Neuronal stem cell (in vitro differentiated cells): ENCODE measurements around the gene KRT27.

Experiments
- DNase-seq: peaks from one replicate; pipeline ENCODE4 v3.0.0-alpha.2; 2013; ENCODE audit warnings: low spot score
- H2AFZ ChIP-seq: one replicate; pipeline ENCODE4 v1.6.1; 2013; ENCODE audit warnings: mild to moderate bottlenecking, low read length, inconsistent platforms
- H2AK5ac ChIP-seq: 2 replicates; pipeline ENCODE4 v1.6.1; 2013; ENCODE audit warnings: low read depth, mild to moderate bottlenecking, inconsistent platforms, low read length, moderate library complexity, mixed read lengths
- H2BK120ac ChIP-seq: 2 replicates; pipeline ENCODE4 v1.6.1; 2013; ENCODE audit warnings: low read depth, mild to moderate bottlenecking, inconsistent platforms, low read length, moderate library complexity, mixed read lengths
- H2BK12ac ChIP-seq: one replicate; pipeline ENCODE4 v1.6.1; 2013; ENCODE audit warnings: low read length, inconsistent platforms
- H2BK15ac ChIP-seq: 2 replicates; pipeline ENCODE4 v1.6.1; 2013; ENCODE audit warnings: mild to moderate bottlenecking, low read length, inconsistent platforms, mixed read lengths
- H2BK5ac ChIP-seq: one replicate; pipeline ENCODE4 v1.6.1; 2013; ENCODE audit warnings: inconsistent platforms, mild to moderate bottlenecking, low read length, moderate library complexity
- H3K14ac ChIP-seq: one replicate; pipeline ENCODE4 v1.6.1; 2013; ENCODE audit warnings: low read length, inconsistent platforms
- H3K18ac ChIP-seq: 2 replicates; pipeline ENCODE4 v1.6.1; 2013; ENCODE audit warnings: low read length, inconsistent platforms
- H3K23ac ChIP-seq: 2 replicates; pipeline ENCODE4 v1.6.1; 2013; ENCODE audit warnings: low read depth, mild to moderate bottlenecking, mixed read lengths, low read length, inconsistent platforms; ENCODE audit not compliant: poor library complexity
- H3K27ac ChIP-seq: replicated peaks from 3 replicates; pipeline ENCODE4 v1.5.1; 2013; ENCODE audit warnings: low read length, inconsistent platforms
- H3K27me3 ChIP-seq, 3 experiments: 2 replicates each; pipeline ENCODE4 v1.6.1; 2013; ENCODE audit warnings: low read length in 3 of 3, mild to moderate bottlenecking in 2 of 3, inconsistent platforms in 1 of 3, low read depth in 1 of 3, mixed read lengths in 1 of 3, moderate library complexity in 1 of 3; ENCODE audit not compliant: control insufficient read depth in 3 of 3, insufficient read depth in 3 of 3
- H3K36me3 ChIP-seq, 2 donors: replicated peaks in 1 of 2; 2 replicates each; pipeline ENCODE4 v1.6.1; 2013; ENCODE audit warnings: low read length in 2 of 2; ENCODE audit not compliant: control insufficient read depth in 2 of 2, insufficient read depth in 2 of 2
- H3K4ac ChIP-seq: 2 replicates; pipeline ENCODE4 v1.6.1; 2013; ENCODE audit warnings: inconsistent platforms, mild to moderate bottlenecking, low read length, moderate library complexity
- H3K4me1 ChIP-seq, 2 donors: 1 replicate in 1 of 2; 2 replicates in 1 of 2; pipeline ENCODE4 v1.6.1; 2013; ENCODE audit warnings: low read length in 2 of 2, low read depth in 1 of 2; ENCODE audit not compliant: control insufficient read depth in 2 of 2, insufficient read depth in 1 of 2
- H3K4me2 ChIP-seq: one replicate; pipeline ENCODE4 v1.6.1; 2013; ENCODE audit warnings: mild to moderate bottlenecking, low read length, inconsistent platforms; ENCODE audit not compliant: insufficient read depth, poor library complexity, severe bottlenecking
- H3K4me3 ChIP-seq, 2 donors: 2 replicates each; pipeline ENCODE4 v1.5.1; 2013; ENCODE audit warnings: low read length in 2 of 2, mild to moderate bottlenecking in 2 of 2, inconsistent platforms in 1 of 2, moderate library complexity in 1 of 2
- H3K79me1 ChIP-seq: one replicate; pipeline ENCODE4 v1.6.1; 2013; ENCODE audit warnings: low read depth, mild to moderate bottlenecking, inconsistent platforms, low read length, moderate library complexity
- H3K9ac ChIP-seq: one replicate; pipeline ENCODE4 v1.6.1; 2013; ENCODE audit warnings: mild to moderate bottlenecking, low read depth, low read length, inconsistent platforms; ENCODE audit not compliant: poor library complexity
- H3K9me3 ChIP-seq, 2 donors: replicated peaks in 1 of 2; 2 replicates each; pipeline versions ENCODE3 to v1.6.1; 2013; ENCODE audit warnings: low read length in 2 of 2, mild to moderate bottlenecking in 2 of 2, inconsistent platforms in 1 of 2, low read depth in 1 of 2, mixed read lengths in 1 of 2, moderate library complexity in 1 of 2; ENCODE audit not compliant: control insufficient read depth in 2 of 2, insufficient read depth in 1 of 2
- H4K8ac ChIP-seq: one replicate; pipeline ENCODE4 v1.6.1; 2013; ENCODE audit warnings: low read depth, mild to moderate bottlenecking, inconsistent platforms, low read length, moderate library complexity
- H4K91ac ChIP-seq: one replicate; pipeline ENCODE4 v1.6.1; 2013; ENCODE audit warnings: low read length, low read depth, mild to moderate bottlenecking, inconsistent platforms; ENCODE audit not compliant: poor library complexity
- WGBS, 2 donors: extraction: QIAGEN DNeasy Blood & Tissue Kit; methylation state at CpG; one replicate each; pipeline ENCODE4 v1.1.7; 2013; ENCODE audit warnings: missing lambda C conversion rate in 2 of 2, mixed read lengths in 1 of 2; ENCODE audit not compliant: insufficient read length in 2 of 2, insufficient replicate concordance in 1 of 2; ENCODE audit errors: extremely low coverage in 2 of 2; 5-methylcytosine and 5-hydroxymethylcytosine counted together

Gene KRT27

GRCh38 chr17:40793832-40794231, 11.5 kb upstream of the KRT27 start:
- Histone ChIP-seq H2BK12ac (no peak overlapping the region), H2AK5ac (no peak overlapping the region), H3K4me1 (no peaks in the 10 kb centered on the region), H3K14ac (no peak overlapping the region), H3K36me3 (no peaks in the 10 kb centered on the region), H2AFZ (no peak overlapping the region), H4K8ac (no peak overlapping the region), H3K4me3 (no peak overlapping the region), H3K27ac (no peak overlapping the region), H3K9me3 (no peaks in the 10 kb centered on the region), H3K9ac (no peak overlapping the region), H3K79me1 (no peaks in the 10 kb centered on the region), H4K91ac (no peak overlapping the region), H2BK15ac (no peak overlapping the region), H2BK120ac (no peak overlapping the region), H3K4me2 (no peak overlapping the region), H3K27me3 (peaks cover 0 to 51% (median 0%) of the 10 kb centered on the region in 3 experiments), H3K4ac (no peak overlapping the region), H3K23ac (no peak overlapping the region), H3K18ac (no peak overlapping the region), H2BK5ac (no peak overlapping the region)
- DNase-seq, result no peak
- WGBS, 2 donors, result no CpG with 5 or more reads among the region's 10 CpGs

GRCh38 chr17:40791787-40792436, 9.6 kb upstream of the KRT27 start:
- Histone ChIP-seq H3K79me1 (no peaks in the 10 kb centered on the region), H2AK5ac (no peak overlapping the region), H3K27me3 (peaks cover 0 to 38% (median 0%) of the 10 kb centered on the region in 3 experiments), H2BK12ac (no peak overlapping the region), H3K4me2 (no peak overlapping the region), H2AFZ (no peak overlapping the region), H3K23ac (no peak overlapping the region), H3K9ac (no peak overlapping the region), H3K27ac (no peak overlapping the region), H3K4ac (no peak overlapping the region), H4K8ac (no peak overlapping the region), H3K14ac (no peak overlapping the region), H2BK120ac (no peak overlapping the region), H3K4me1 (no peaks in the 10 kb centered on the region), H3K18ac (no peak overlapping the region), H3K36me3 (no peaks in the 10 kb centered on the region), H2BK5ac (no peak overlapping the region), H3K9me3 (no peaks in the 10 kb centered on the region), H3K4me3 (no peak overlapping the region), H4K91ac (no peak overlapping the region), H2BK15ac (no peak overlapping the region)
- WGBS, 2 donors, result no CpG with 5 or more reads among the region's 6 CpGs
- DNase-seq, result peak; percentile 29

GRCh38 chr17:40791111-40791510, 8.8 kb upstream of the KRT27 start:
- no peak overlapping the region for H3K27ac ChIP-seq
- no peak overlapping the region for H3K4ac ChIP-seq
- no peak overlapping the region for H2AK5ac ChIP-seq
- no peak overlapping the region for H2BK120ac ChIP-seq
- no peak overlapping the region for H3K9ac ChIP-seq
- H3K79me1 ChIP-seq, result no peaks in the 10 kb centered on the region
- H2AFZ ChIP-seq, result no peak overlapping the region
- H3K18ac ChIP-seq, result no peak overlapping the region
- peaks cover 0 to 30% (median 0%) of the 10 kb centered on the region in 3 experiments for H3K27me3 ChIP-seq
- no peak overlapping the region for H3K14ac ChIP-seq
- H3K4me2 ChIP-seq, result no peak overlapping the region
- DNase-seq, result no peak
- no CpG with 5 or more reads among the region's 1 CpG for WGBS, 2 donors
- H3K4me3 ChIP-seq, result no peak overlapping the region
- H4K8ac ChIP-seq, result no peak overlapping the region
- no peaks in the 10 kb centered on the region for H3K36me3 ChIP-seq
- H4K91ac ChIP-seq, result no peak overlapping the region
- no peak overlapping the region for H2BK5ac ChIP-seq
- no peaks in the 10 kb centered on the region for H3K4me1 ChIP-seq
- no peak overlapping the region for H2BK12ac ChIP-seq
- H2BK15ac ChIP-seq, result no peak overlapping the region
- no peaks in the 10 kb centered on the region for H3K9me3 ChIP-seq
- no peak overlapping the region for H3K23ac ChIP-seq

- no peak overlapping the region for H2AK5ac ChIP-seq
- no peak overlapping the region for H3K18ac ChIP-seq
- H2AFZ ChIP-seq, result no peak overlapping the region
- H3K27ac ChIP-seq, result no peak overlapping the region
- no peak overlapping the region for H2BK12ac ChIP-seq
- peaks cover 0 to 10% (median 2%) of the 10 kb centered on the region in 3 experiments for H3K27me3 ChIP-seq
- H3K4me2 ChIP-seq, result no peak overlapping the region
- H3K4me3 ChIP-seq, result no peak overlapping the region
- no peak overlapping the region for H3K23ac ChIP-seq
- H4K8ac ChIP-seq, result no peak overlapping the region
- no peak overlapping the region for H2BK15ac ChIP-seq
- H3K9ac ChIP-seq, result no peak overlapping the region
- no peak overlapping the region for H4K91ac ChIP-seq
- H3K36me3 ChIP-seq, result no peaks in the 10 kb centered on the region
- H2BK5ac ChIP-seq, result no peak overlapping the region
- DNase-seq, result no peak
- no peak overlapping the region for H2BK120ac ChIP-seq
- no peak overlapping the region for H3K14ac ChIP-seq
- H3K4ac ChIP-seq, result no peak overlapping the region
- no CpG with 5 or more reads among the region's 37 CpGs for WGBS, 2 donors
- H3K4me1 ChIP-seq, result no peaks in the 10 kb centered on the region
- no peaks in the 10 kb centered on the region for H3K79me1 ChIP-seq
- H3K9me3 ChIP-seq, result no peaks in the 10 kb centered on the region
Observed at GRCh38 chr17:40779181-40779909, 3.0 kb downstream of the KRT27 start.
